ENCODE results near the gene SLC28A3.
"Not testable (repeated sequence)": the region's sequence is repeated elsewhere in the genome, so short reads cannot be mapped to it uniquely, and the experiment has no call there.

DNA sequence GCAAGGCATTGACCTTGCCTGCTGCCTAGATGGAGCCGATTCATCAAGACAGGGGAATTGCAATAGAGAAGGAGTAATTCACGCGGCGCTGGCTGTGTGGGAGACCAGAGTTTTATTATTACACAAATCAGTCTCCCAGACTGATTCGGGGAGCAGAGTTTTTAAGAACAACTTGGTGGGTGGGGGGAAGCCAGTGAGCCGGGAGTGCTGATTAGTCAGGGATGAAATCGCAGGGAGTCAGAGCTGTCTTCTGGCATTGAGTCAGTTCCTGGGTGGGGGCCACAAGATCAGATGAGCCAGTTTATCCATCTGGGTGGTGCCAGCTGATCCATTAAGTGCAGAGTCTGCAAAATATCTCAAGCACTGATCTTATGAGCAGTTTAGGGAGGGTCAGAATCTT lies 49.7 kb upstream of the SLC28A3 start:
- TF ChIP-seq CTCF (conservative IDR thresholded peaks at IDR 0.05; ENCODE audit: low read length); EZH2phosphoT487 (IDR thresholded peaks at IDR 0.05; ENCODE audit: borderline replicate concordance): not testable (repeated sequence)
